Cardiac muscle cell (in vitro differentiated cells and primary cell): ENCODE data around the gene NDUFS4. TPM values are rescaled to one million over a fixed set of nuclear protein-coding genes. Genes with fewer than 3 reads are reported as not detected.
A peak's percentile ranks its signal among the peaks of the same experiment; 100 is the strongest.
"Not testable (repeated sequence)": the region's sequence is repeated elsewhere in the genome, so short reads cannot be mapped to it uniquely, and the experiment has no call there.

ENCODE experiments used
- DNase-seq, 2 donors: peaks; one replicate each; pipeline versions ENCODE4 v3.0.0 to v3.0.0-alpha.2; 2010 to 2017; ENCODE audit warnings: low read depth in 1 of 2, low spot score in 1 of 2
- H3K27ac ChIP-seq: fragments of 200-600 bp; sonication (generic); 2 replicates; pipeline ENCODE4 v1.5.1; 2016
- H3K27me3 ChIP-seq: fragments of 200-600 bp; sonication (generic); 2 replicates; pipeline ENCODE4 v1.6.0; 2016; ENCODE audit warnings: control low read depth
- H3K36me3 ChIP-seq: fragments of 200-600 bp; sonication (generic); 2 replicates; pipeline ENCODE4 v1.5.1; 2016; ENCODE audit warnings: control low read depth
- H3K4me1 ChIP-seq: fragments of 200-600 bp; sonication (generic); 2 replicates; pipeline ENCODE4 v1.8.1; 2017; ENCODE audit warnings: low read depth, mild to moderate bottlenecking, mixed run types
- H3K4me3 ChIP-seq: fragments of 200-600 bp; sonication (generic); 2 replicates; pipeline ENCODE4 v1.5.1; 2016; ENCODE audit warnings: mild to moderate bottlenecking
- H3K9me3 ChIP-seq: fragments of 200-600 bp; sonication (generic); 2 replicates; pipeline ENCODE4 v1.5.1; 2017; ENCODE audit warnings: low read depth, mild to moderate bottlenecking, control low read depth
- polyA plus RNA-seq: library from polyadenylated mRNA; unstranded; fragments of >200 nt; fragmentation: Nextera tagmentation; extraction: Ambion mirVana; gene quantifications from 2 replicates; pipeline ENCODE4 v1.2.1, GENCODE V29; 2016
- total RNA-seq: library from RNA; depleted of rRNA; stranded (reverse); fragments of >200 nt; gene quantifications from 2 replicates; pipeline ENCODE4 v1.2.3, GENCODE V29; 2016
- TF ChIP-seq, protein P1 (sequence below): IDR thresholded peaks from 2 replicates; pipeline ENCODE4 v1.5.1; 2012; ENCODE audit warnings: low read depth, mild to moderate bottlenecking, low read length

The NDUFS4 gene
- total and polyA plus RNA-seq, 2 experiments from 2014 or later, result 75.7 to 212 TPM

DNA sequence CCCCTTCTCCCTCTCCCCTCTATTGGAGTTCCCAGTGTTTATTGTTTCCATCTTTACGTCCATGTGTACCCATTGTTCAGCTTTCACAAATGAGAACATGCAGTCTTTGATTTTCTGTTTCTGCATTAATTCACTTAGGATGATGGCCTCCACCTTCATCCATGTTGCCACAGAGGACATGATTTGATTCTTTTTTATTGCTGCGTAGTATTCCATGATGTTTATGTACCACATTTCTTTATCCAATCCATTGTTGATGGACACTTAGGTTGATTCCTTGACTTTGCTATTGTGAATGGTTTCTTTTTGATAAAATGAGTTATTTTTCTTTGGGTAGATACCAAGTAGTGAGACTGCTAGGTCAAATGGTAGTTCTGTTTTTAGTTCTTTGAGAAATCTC, 88.9 kb downstream of the NDUFS4 start:
- no peaks in the 10 kb centered on the region for H3K9me3 ChIP-seq
- TF ChIP-seq, protein P1, sequence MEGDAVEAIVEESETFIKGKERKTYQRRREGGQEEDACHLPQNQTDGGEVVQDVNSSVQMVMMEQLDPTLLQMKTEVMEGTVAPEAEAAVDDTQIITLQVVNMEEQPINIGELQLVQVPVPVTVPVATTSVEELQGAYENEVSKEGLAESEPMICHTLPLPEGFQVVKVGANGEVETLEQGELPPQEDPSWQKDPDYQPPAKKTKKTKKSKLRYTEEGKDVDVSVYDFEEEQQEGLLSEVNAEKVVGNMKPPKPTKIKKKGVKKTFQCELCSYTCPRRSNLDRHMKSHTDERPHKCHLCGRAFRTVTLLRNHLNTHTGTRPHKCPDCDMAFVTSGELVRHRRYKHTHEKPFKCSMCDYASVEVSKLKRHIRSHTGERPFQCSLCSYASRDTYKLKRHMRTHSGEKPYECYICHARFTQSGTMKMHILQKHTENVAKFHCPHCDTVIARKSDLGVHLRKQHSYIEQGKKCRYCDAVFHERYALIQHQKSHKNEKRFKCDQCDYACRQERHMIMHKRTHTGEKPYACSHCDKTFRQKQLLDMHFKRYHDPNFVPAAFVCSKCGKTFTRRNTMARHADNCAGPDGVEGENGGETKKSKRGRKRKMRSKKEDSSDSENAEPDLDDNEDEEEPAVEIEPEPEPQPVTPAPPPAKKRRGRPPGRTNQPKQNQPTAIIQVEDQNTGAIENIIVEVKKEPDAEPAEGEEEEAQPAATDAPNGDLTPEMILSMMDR, result no peak
- H3K4me3 ChIP-seq, result no peak overlapping the region
- no peaks in the 10 kb centered on the region for H3K36me3 ChIP-seq
- DNase-seq, result no peak
- H3K27ac ChIP-seq, result no peak overlapping the region
- H3K4me1 ChIP-seq, result peaks cover 11% of the 10 kb centered on the region
- H3K27me3 ChIP-seq, result no peaks in the 10 kb centered on the region

DNA sequence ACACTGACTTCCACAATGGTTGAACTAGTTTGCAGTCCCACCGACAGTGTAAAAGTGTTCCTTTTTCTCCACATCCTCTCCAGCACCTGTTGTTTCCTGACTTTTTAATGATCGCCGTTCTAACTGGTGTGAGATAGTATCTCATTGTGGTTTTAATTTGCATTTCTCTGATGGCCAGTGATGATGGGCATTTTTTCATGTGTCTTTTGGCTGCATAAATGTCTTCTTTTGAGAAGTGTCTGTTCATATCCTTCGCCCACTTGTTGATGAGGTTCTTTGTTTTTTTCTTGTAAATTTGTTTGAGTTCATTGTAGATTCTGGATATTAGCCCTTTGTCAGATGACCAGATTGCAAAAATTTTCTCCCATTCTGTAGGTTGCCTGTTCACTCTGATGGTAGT, 100.1 kb downstream of the NDUFS4 start:
- not testable (repeated sequence) for H3K27me3 ChIP-seq, H3K4me1 ChIP-seq, H3K4me3 ChIP-seq, H3K9me3 ChIP-seq, H3K36me3 ChIP-seq, H3K27ac ChIP-seq, DNase-seq

DNA sequence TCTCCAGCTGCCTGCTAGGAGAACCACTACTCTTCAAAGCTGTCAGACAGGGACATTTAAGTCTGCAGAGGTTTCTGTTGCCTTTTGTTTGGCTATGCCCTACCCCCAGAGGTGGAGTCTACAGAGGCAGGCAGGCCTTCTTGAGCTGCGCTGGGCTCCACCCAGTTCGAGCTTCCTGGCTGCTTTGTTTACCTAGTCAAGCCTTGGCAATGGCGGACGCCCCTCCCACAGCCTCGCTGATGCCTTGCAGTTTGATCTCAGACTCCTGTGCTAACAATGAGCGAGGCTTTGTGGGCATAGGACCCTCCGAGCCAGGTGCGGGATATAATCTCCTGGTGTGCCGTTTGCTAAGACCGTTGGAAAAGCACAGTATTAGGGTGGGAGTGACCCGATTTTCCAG, 104.9 kb downstream of the NDUFS4 start:
- H3K9me3 ChIP-seq, H3K27ac ChIP-seq, H3K4me1 ChIP-seq, H3K36me3 ChIP-seq, DNase-seq, H3K27me3 ChIP-seq, H3K4me3 ChIP-seq: not testable (repeated sequence)

DNA sequence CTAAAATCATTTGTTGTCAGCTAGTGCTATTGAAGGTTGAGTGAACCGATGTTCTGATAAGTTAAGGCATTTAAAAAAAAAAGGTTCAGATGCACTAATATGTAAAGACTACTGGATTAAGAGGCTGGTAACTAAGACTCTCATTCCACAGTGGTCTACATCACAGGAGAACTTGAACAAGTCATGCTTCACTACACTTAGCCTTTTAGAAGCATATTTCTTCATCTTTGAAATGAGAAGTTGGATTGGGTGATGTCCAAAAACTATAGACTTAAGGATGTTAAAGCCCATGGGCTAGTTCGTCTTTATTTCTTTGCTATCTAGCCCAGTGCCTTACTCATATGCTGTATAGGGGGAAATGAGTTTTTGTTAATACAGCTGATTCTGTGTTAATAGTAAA, 107.2 kb downstream of the NDUFS4 start:
- Histone ChIP-seq H3K27ac (no peak overlapping the region), H3K4me3 (no peak overlapping the region), H3K27me3 (no peaks in the 10 kb centered on the region), H3K9me3 (no peaks in the 10 kb centered on the region), H3K4me1 (no peaks in the 10 kb centered on the region), H3K36me3 (no peaks in the 10 kb centered on the region)
- DNase-seq, result no peak
- TF ChIP-seq, protein P1, result no peak

DNA sequence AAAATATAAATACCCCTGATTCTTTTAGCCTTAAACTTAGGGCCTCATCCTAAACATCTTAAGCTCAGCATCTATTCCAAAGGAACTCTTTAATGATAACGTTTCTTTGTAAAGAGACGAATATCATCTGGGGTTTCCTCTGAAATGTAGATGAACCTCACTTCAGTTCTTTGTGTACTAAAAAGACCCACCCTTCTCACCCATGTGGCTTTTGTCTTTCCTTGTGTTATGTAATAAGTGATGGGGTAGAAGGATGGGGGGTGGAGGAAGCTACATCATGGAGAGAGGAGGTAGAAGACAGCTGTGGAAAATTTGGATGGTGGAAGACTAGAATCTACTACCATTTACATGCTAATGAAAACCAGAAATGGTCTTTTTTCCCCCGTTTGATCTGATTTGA, 111.0 kb downstream of the NDUFS4 start:
- Histone ChIP-seq H3K27me3 (no peaks in the 10 kb centered on the region), H3K4me3 (no peak overlapping the region), H3K9me3 (no peaks in the 10 kb centered on the region), H3K4me1 (no peaks in the 10 kb centered on the region), H3K36me3 (no peaks in the 10 kb centered on the region), H3K27ac (no peak overlapping the region)
- DNase-seq, result no peak
- TF ChIP-seq, protein P1, result no peak

DNA sequence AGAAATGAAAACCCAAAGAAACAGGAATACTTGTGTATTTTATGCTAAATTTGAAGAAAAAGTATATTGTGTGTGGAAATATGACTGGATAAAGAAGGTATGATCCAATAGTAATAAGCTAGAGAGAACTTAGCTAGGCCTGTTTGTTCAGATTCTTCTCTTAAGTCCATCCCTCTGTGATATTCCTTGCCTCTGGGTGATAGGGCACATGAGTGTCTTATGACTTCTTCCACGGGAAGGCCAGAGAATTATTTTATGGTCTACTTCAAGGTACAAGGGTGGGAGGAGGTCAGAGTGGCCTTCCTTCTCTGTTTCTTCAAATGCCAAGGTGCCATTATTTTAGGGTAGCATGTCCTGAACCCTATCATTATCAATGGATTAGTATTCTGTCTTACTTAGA, 113.7 kb downstream of the NDUFS4 start:
- H3K36me3 ChIP-seq, result no peaks in the 10 kb centered on the region
- no peak for DNase-seq

DNA sequence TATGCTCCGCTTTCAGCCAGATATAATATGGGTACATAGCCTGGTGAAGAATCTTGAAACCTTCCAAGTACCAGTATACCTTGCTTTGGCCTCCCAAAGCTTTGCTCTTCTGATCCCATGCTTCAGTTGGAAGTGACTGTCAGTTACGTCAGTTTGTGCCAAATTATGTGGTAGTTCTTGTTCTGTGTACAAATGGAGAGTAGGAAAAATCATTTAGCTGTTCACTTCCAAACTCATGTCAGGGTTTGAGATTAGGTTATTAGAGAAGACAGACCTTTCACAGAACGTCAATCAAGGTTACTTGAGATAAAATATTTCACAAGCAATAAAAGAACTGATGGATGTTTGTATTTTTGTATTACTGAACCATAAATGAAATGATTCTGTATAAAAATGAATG, 117.2 kb downstream of the NDUFS4 start:
- no peak overlapping the region for H3K4me3 ChIP-seq
- peak overlapping the region; percentile 21 for H3K27ac ChIP-seq
- no peaks in the 10 kb centered on the region for H3K36me3 ChIP-seq
- no peaks in the 10 kb centered on the region for H3K9me3 ChIP-seq
- DNase-seq, result no peak
- TF ChIP-seq, protein P1, result no peak
- H3K4me1 ChIP-seq, result peaks cover 20% of the 10 kb centered on the region
- no peaks in the 10 kb centered on the region for H3K27me3 ChIP-seq

More for the DNA sequence above, 113.7 kb downstream of the NDUFS4 start:
- no peaks in the 10 kb centered on the region for H3K9me3 ChIP-seq
- TF ChIP-seq, protein P1, result no peak
- no peaks in the 10 kb centered on the region for H3K27me3 ChIP-seq
- no peak overlapping the region for H3K4me3 ChIP-seq
- peaks cover 19% of the 10 kb centered on the region for H3K4me1 ChIP-seq
- no peak overlapping the region for H3K27ac ChIP-seq
